ENCODE data around the gene CDKAL1. TPM values are rescaled to one million over a fixed set of nuclear protein-coding genes. Genes with fewer than 3 reads are reported as not detected.

The CDKAL1 gene
- total and polyA plus RNA-seq, 2 of the 13 experiments (the other 11 are each of a cell fraction or from before 2014, with no cell fraction given): 9.5 to 27.7 TPM

GRCh38 chr6:21103626-21104224 is 569.5 kb downstream of the CDKAL1 start (continued):
- TF ChIP-seq ZNF609 (CRISPR knock-in tag; IDR thresholded peaks at IDR 0.05; ENCODE audit: borderline replicate concordance) (peak; percentile 80), KLF16 (CRISPR knock-in tag; IDR thresholded peaks at IDR 0.05) (peak in 1 of 2 experiments; percentile 78; a peak in 2 of 4 replicates), HNF4G (IDR thresholded peaks at IDR 0.05; ENCODE audit: borderline replicate concordance, low read depth, low read length) (0 out of 2 replicates have a peak, but pooled peaks have one; percentile 29), HNF4G (CRISPR knock-in tag; IDR thresholded peaks at IDR 0.05; ENCODE audit: borderline replicate concordance, low read depth) (no peak), TBX2 (CRISPR knock-in tag; IDR thresholded peaks at IDR 0.05; ENCODE audit: borderline replicate concordance) (peak; percentile 60; the same call in 1 of the 2 replicates), CTCF (CRISPR knock-in tag; IDR thresholded peaks at IDR 0.05) (no peak), ZNF3 (CRISPR knock-in tag; IDR thresholded peaks at IDR 0.05) (no peak), ZNF644 (CRISPR knock-in tag; IDR thresholded peaks at IDR 0.05; ENCODE audit: low read depth) (peak; percentile 36; the same call in 1 of the 2 replicates), HNRNPLL (IDR thresholded peaks at IDR 0.05; ENCODE audit: low read depth, low read length, poor library complexity, severe bottlenecking) (no peak), FOXK1 (CRISPR knock-in tag; IDR thresholded peaks at IDR 0.05; ENCODE audit: borderline replicate concordance, low read depth) (peak; percentile 52; the same call in 1 of the 2 replicates), TCF7 (IDR thresholded peaks at IDR 0.05; ENCODE audit: low read depth) (peak; percentile 40; the same call in 1 of the 2 replicates), SP140L (CRISPR knock-in tag; IDR thresholded peaks at IDR 0.05; ENCODE audit: borderline replicate concordance) (peak; percentile 75; the same call in 1 of the 2 replicates)
